ENCODE data around the gene PUM1.
"Not testable (repeated sequence)": the region's sequence is repeated elsewhere in the genome, so short reads cannot be mapped to it uniquely, and the experiment has no call there.

Gene PUM1

GRCh38 chr1:31065310-31066217 lies at the start of gene PUM1:
Gene PUM1 (minus strand): TSS chr1:31065717. CDS start chr1:31059566, 6,151 bp downstream.
- DNase-seq (ENCODE audit: low read depth): peak; percentile 98

- no peak for DNase-seq (ENCODE audit: low read depth)
Observed at GRCh38 chr1:31112266-31112935, 46.9 kb upstream of the PUM1 start.

GRCh38 chr1:31111290-31111951 lies 45.9 kb upstream of the PUM1 start:
- no peak for DNase-seq (ENCODE audit: low read depth)

GRCh38 chr1:31110846-31111245 lies 45.3 kb upstream of the PUM1 start:
- no peak for DNase-seq (ENCODE audit: low read depth)

GRCh38 chr1:31108861-31109260 lies 43.3 kb upstream of the PUM1 start:
- no peak for DNase-seq (ENCODE audit: low read depth)

- no peak for DNase-seq (ENCODE audit: low read depth)
Observed at GRCh38 chr1:31105646-31106045, 40.1 kb upstream of the PUM1 start.

- DNase-seq (ENCODE audit: low read depth): no peak
Observed at GRCh38 chr1:31102501-31102950, 37.0 kb upstream of the PUM1 start.

- DNase-seq (ENCODE audit: low read depth): no peak
Observed at GRCh38 chr1:31101147-31101502, 35.6 kb upstream of the PUM1 start.

- no peak for DNase-seq (ENCODE audit: low read depth)
Observed at GRCh38 chr1:31099293-31100032, 33.9 kb upstream of the PUM1 start.

GRCh38 chr1:31095985-31096384 lies 30.5 kb upstream of the PUM1 start:
- no peak for DNase-seq (ENCODE audit: low read depth)

GRCh38 chr1:31095298-31095981 lies 29.9 kb upstream of the PUM1 start:
- no peak for DNase-seq (ENCODE audit: low read depth)

GRCh38 chr1:31088081-31088480 lies 22.6 kb upstream of the PUM1 start:
- not testable (repeated sequence) for DNase-seq (ENCODE audit: low read depth)

- no peak for DNase-seq (ENCODE audit: low read depth)
Observed at GRCh38 chr1:31084782-31085569, 19.5 kb upstream of the PUM1 start.

GRCh38 chr1:31082385-31082784 lies 16.9 kb upstream of the PUM1 start:
- DNase-seq (ENCODE audit: low read depth): no peak

GRCh38 chr1:31073044-31073443 lies 7.5 kb upstream of the PUM1 start:
- no peak for DNase-seq (ENCODE audit: low read depth)

- no peak for DNase-seq (ENCODE audit: low read depth)
Observed at GRCh38 chr1:31072304-31072746, 6.8 kb upstream of the PUM1 start.

GRCh38 chr1:31069392-31069791 lies 3.9 kb upstream of the PUM1 start:
- no peak for DNase-seq (ENCODE audit: low read depth)

- DNase-seq (ENCODE audit: low read depth): no peak
Observed at GRCh38 chr1:31064718-31065309, 703 bp downstream of the PUM1 start.

- no peak for DNase-seq (ENCODE audit: low read depth)
Observed at GRCh38 chr1:31064111-31064717, 1.3 kb downstream of the PUM1 start.

- no peak for DNase-seq (ENCODE audit: low read depth)
Observed at GRCh38 chr1:31063631-31064030, 1.9 kb downstream of the PUM1 start.

Measured in activated T-helper 9 cell treated with anti-CD3 and anti-CD28 coated beads, Interleukin-2, amount 50 U/mL, for 16 hours (primary cell).